Ovary (tissue), 3 donors: ENCODE measurements around the gene FGG.
"Not testable (repeated sequence)": the region's sequence is repeated elsewhere in the genome, so short reads cannot be mapped to it uniquely, and the experiment has no call there.

Experiments
- CTCF ChIP-seq, 3 donors: fragments of 450-650 bp in 2 of 3; fragments of 200-600 bp in 1 of 3; IDR thresholded peaks; one replicate each; pipeline versions ENCODE4 v1.5.1 to v1.8.0; 2016 to 2022; ENCODE audit warnings: antibody characterized with exemption in 3 of 3, mild to moderate bottlenecking in 1 of 3
- EP300 ChIP-seq: sonication (generic); formaldehyde crosslinking; IDR thresholded peaks from one replicate; pipeline ENCODE4 v1.6.1; 2017; ENCODE audit warnings: antibody characterized with exemption
- POLR2A ChIP-seq: fragments of 450-650 bp; IDR thresholded peaks from one replicate; pipeline ENCODE4 v1.6.1; 2017; ENCODE audit warnings: antibody characterized with exemption, mild to moderate bottlenecking, moderate library complexity
- donor health status: DM: no; HTN: no; CAD: no.

GRCh38 chr4:154597281-154597680, 15.2 kb downstream of the FGG start:
- not testable (repeated sequence) for TF ChIP-seq CTCF (IDR thresholded peaks at IDR 0.05); POLR2A; EP300
